HG03103 (cell line): ENCODE data around the gene TSHB.
"Not testable (repeated sequence)": the region's sequence is repeated elsewhere in the genome, so short reads cannot be mapped to it uniquely, and the experiment has no call there.

ENCODE experiments used
- ATAC-seq: cut with Tn5 transposase; IDR thresholded peaks from one replicate; pipeline ENCODE4 v1.9.1; 2021; ENCODE audit warnings: low read depth; ENCODE audit not compliant: unreplicated experiment

Gene TSHB

GRCh38 chr1:115029526-115029925 is at the start of gene TSHB:
Gene TSHB (plus strand): TSS chr1:115029826. CDS start chr1:115033363, 3,537 bp downstream.
- ATAC-seq = no peak

- ATAC-seq = no peak
Measured at GRCh38 chr1:114982251-114982650, 47.4 kb upstream of the TSHB start.

- no peak for ATAC-seq
Measured at GRCh38 chr1:114986286-114986685, 43.3 kb upstream of the TSHB start.

- no peak for ATAC-seq
Measured at GRCh38 chr1:114988095-114988494, 41.5 kb upstream of the TSHB start.

- no peak for ATAC-seq
Measured at GRCh38 chr1:114997510-114998289, 31.9 kb upstream of the TSHB start.

- ATAC-seq = no peak
Measured at GRCh38 chr1:115006191-115006590, 23.4 kb upstream of the TSHB start.

- ATAC-seq = no peak
Measured at GRCh38 chr1:115012006-115012405, 17.6 kb upstream of the TSHB start.

GRCh38 chr1:115012434-115012833 is 17.2 kb upstream of the TSHB start:
- no peak for ATAC-seq

GRCh38 chr1:115013792-115014191 is 15.8 kb upstream of the TSHB start:
- ATAC-seq = no peak

- not testable (repeated sequence) for ATAC-seq
Measured at GRCh38 chr1:115019549-115019948, 10.1 kb upstream of the TSHB start.

GRCh38 chr1:115021145-115021544 is 8.5 kb upstream of the TSHB start:
- no peak for ATAC-seq

GRCh38 chr1:115023593-115023992 is 6.0 kb upstream of the TSHB start:
- no peak for ATAC-seq

- ATAC-seq = no peak
Measured at GRCh38 chr1:115031595-115031994, 2.0 kb downstream of the TSHB start.

GRCh38 chr1:115035652-115036051 is 6.0 kb downstream of the TSHB start:
- ATAC-seq = no peak

- ATAC-seq = no peak
Measured at GRCh38 chr1:115036814-115037507, 7.3 kb downstream of the TSHB start.

GRCh38 chr1:115040501-115040900 is 10.9 kb downstream of the TSHB start:
- no peak for ATAC-seq

GRCh38 chr1:115041654-115042053 is 12.0 kb downstream of the TSHB start:
- ATAC-seq = no peak

- ATAC-seq = no peak
Measured at GRCh38 chr1:115046751-115047150, 17.1 kb downstream of the TSHB start.

GRCh38 chr1:115051850-115052249 is 22.2 kb downstream of the TSHB start:
- ATAC-seq = no peak

- peak; percentile 90 for ATAC-seq
Measured at GRCh38 chr1:115052454-115053083, 22.9 kb downstream of the TSHB start.

GRCh38 chr1:115056395-115056798 is 26.8 kb downstream of the TSHB start:
- no peak for ATAC-seq
